ENCODE data around the gene TMEM238L. TPM values are rescaled to one million over a fixed set of nuclear protein-coding genes. Genes with fewer than 3 reads are reported as not detected.

Gene TMEM238L
- total RNA-seq, 2 donors from 2014 or later, result not detected

DNA sequence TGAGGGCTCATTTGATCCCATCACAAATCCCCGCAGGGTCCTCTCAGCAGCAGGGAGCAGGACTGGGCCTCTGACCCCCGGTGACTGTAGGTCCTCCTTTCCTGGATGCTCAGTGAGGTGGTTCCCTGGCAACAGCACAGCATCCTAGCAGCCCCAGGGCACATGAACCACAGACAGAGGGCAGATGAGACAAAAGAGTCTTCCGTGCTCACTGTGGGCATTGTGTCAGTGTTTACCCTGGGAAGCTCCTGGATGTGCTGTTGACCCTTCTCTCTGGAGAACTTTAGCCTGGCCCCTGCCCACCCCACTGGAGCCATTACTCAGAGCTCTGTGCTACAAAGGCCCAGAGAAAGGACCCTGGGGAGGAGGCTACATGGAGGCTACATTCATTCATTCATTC, 52.3 kb downstream of the TMEM238L start:
- H3K36me3 ChIP-seq, result no peaks in the 10 kb centered on the region
- H3K4me1 ChIP-seq, result no peaks in the 10 kb centered on the region
- H3K27ac ChIP-seq, result no peak overlapping the region
- TF ChIP-seq, protein P1, sequence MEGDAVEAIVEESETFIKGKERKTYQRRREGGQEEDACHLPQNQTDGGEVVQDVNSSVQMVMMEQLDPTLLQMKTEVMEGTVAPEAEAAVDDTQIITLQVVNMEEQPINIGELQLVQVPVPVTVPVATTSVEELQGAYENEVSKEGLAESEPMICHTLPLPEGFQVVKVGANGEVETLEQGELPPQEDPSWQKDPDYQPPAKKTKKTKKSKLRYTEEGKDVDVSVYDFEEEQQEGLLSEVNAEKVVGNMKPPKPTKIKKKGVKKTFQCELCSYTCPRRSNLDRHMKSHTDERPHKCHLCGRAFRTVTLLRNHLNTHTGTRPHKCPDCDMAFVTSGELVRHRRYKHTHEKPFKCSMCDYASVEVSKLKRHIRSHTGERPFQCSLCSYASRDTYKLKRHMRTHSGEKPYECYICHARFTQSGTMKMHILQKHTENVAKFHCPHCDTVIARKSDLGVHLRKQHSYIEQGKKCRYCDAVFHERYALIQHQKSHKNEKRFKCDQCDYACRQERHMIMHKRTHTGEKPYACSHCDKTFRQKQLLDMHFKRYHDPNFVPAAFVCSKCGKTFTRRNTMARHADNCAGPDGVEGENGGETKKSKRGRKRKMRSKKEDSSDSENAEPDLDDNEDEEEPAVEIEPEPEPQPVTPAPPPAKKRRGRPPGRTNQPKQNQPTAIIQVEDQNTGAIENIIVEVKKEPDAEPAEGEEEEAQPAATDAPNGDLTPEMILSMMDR (IDR thresholded peaks at IDR 0.05), result no peak
- H3K4me3 ChIP-seq, result no peak overlapping the region
- no peaks in the 10 kb centered on the region for H3K27me3 ChIP-seq
- DNase-seq (ENCODE audit: low spot score), result no peak
- no peaks in the 10 kb centered on the region for H3K9me3 ChIP-seq

DNA sequence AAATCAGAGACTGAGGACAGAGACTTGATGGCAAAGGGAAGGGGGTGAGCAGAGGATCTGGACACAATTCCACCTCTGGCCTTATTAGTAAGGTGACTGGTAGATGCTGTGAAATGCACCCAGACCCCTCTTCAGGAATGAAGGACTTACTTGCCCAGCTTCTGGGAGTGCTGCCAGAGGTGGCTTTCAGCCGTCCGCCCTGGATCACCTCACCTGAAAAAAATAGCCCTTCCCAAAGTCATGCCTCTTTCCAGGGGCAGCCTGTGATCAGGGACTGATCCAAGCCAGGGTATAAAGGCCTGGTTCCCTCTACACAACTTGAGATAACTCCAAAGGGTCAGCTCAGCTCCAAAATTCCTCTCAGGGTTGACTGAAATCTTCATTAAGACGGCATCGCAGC, 53.7 kb downstream of the TMEM238L start:
- TF ChIP-seq, protein P1 (IDR thresholded peaks at IDR 0.05), result no peak
- DNase-seq (ENCODE audit: low spot score), result no peak
- H3K9me3 ChIP-seq, result no peaks in the 10 kb centered on the region
- no peaks in the 10 kb centered on the region for H3K4me1 ChIP-seq
- no peak overlapping the region for H3K4me3 ChIP-seq
- no peaks in the 10 kb centered on the region for H3K27me3 ChIP-seq
- no peaks in the 10 kb centered on the region for H3K36me3 ChIP-seq
- H3K27ac ChIP-seq, result no peak overlapping the region

DNA sequence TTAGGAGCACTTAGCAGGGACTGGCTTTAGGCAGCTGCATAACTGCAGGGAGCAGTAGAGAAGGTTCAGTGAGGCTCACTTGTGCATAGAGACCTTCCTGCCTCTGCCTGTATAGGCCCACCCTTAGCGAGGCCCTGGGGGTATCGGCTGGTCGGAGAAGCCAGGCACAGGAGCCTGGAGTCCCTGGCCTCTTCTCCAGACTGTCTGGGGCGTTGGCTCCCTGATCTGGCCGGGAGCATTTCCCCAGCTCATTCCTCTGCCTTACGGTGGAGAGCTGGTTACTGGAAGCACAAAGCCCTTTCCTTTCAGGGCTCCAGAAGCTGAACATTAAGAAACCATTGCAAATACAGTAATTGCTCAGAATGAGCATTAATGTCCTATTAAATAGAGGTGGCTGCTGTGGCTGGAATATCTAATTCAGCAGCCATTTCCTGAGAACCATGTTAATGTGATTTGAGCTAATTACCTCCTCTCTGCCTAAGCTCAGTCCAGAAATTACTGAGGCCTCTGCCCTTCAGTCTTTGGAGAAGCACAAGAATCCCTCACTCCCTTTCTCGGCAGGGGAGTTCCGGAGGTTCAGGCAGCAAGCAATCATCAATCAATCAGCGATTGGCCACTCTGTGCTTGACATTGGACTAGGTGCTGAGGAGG, 55.2 kb downstream of the TMEM238L start:
- no peaks in the 10 kb centered on the region for H3K9me3 ChIP-seq
- TF ChIP-seq, protein P1 (IDR thresholded peaks at IDR 0.05), result no peak
- H3K4me1 ChIP-seq, result no peaks in the 10 kb centered on the region
- DNase-seq (ENCODE audit: low spot score), result no peak
- H3K27me3 ChIP-seq, result no peaks in the 10 kb centered on the region
- no peak overlapping the region for H3K27ac ChIP-seq
- no peaks in the 10 kb centered on the region for H3K36me3 ChIP-seq
- H3K4me3 ChIP-seq, result no peak overlapping the region

DNA sequence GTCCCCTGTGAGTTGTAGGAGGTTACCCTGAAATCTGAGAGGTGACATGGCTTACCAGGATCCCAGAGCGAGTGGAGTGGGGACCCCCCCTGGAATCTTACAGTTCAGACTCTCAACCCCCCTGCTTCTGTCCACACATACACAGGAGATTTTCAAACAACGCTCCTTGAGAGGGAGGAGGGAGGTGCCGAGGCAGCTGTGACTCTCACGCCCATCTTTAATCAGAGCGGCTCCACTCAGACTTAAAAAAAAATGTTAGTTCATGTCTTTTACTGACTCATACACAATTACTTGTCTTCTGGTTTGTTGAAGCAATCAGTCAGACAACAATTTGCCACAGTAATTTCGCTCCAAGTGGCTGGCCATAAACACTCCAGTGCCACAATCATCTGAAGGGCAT, 58.7 kb downstream of the TMEM238L start:
- Histone ChIP-seq H3K4me3 (no peak overlapping the region), H3K9me3 (no peaks in the 10 kb centered on the region), H3K36me3 (no peaks in the 10 kb centered on the region), H3K4me1 (no peaks in the 10 kb centered on the region), H3K27me3 (no peaks in the 10 kb centered on the region), H3K27ac (no peak overlapping the region)
- no peak for DNase-seq (ENCODE audit: low spot score)
- TF ChIP-seq, protein P1 (IDR thresholded peaks at IDR 0.05), result no peak

Other genes starting within 250 kb of the TMEM238L start
- under 1 TPM; 0.22 to 0.43 TPM for gene MYH3, start 146.8 kb downstream of the TMEM238L start, total RNA-seq
- 10 to 100 TPM; 14.6 to 21.6 TPM for gene SCO1, start 106.6 kb downstream of the TMEM238L start, total RNA-seq
- 1 to 10 TPM; 2.4 to 3.8 TPM for gene ADPRM, start 106.5 kb downstream of the TMEM238L start, total RNA-seq
- gene TMEM220, start 74.1 kb downstream of the TMEM238L start, total RNA-seq, result 1 to 10 TPM; 5.5 to 6.5 TPM
- not detected for gene PIRT, start 34.0 kb upstream of the TMEM238L start, total RNA-seq